ENCODE measurements around the gene KRAS.

The KRAS gene

GRCh38 chr12:25186788-25187402 lies 63.8 kb downstream of the KRAS start:
- no peak for DNase-seq (ENCODE audit: insufficient read length, low spot score)
- no peak for FAIRE-seq
- TF ChIP-seq CTCF (IDR thresholded peaks at IDR 0.05; ENCODE audit: insufficient read depth, missing control alignments): no peak

DNA sequence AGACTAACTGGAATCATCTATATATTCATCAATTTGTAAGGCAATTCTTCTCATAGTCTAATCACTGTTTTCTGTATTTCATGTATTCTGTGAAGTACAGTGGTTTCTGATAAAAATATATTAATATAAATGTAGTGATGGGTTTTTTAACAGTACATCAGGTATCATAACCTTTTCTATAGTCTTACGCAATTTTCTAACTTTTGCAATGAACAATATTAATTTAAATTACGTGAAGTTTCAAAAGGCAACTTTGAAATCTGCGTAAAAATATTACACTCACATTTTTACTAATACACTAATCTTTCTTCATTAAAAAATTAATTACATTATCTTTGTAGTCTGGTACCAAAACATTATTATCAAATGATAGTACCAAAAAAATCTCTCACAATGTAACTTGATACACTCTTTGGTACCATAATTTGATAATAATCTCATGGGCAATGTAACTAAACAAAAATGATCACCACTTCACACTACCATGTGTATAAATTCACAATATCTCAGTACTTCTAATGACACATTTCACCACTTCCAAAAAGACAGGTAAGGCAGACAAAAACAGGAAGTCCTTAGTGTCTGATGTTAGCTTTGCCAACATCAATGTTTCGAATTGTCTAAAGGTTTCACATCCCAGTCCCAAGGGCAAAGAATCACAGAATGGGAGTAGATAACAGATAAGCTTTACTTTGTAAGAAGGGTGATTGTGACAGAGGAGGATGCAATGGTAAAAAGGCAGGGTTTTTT lies 64.5 kb downstream of the KRAS start:
- FAIRE-seq (no peak), DNase-seq (ENCODE audit: insufficient read length, low spot score) (no peak)
- TF ChIP-seq CTCF (IDR thresholded peaks at IDR 0.05; ENCODE audit: insufficient read depth, missing control alignments): no peak

DNA sequence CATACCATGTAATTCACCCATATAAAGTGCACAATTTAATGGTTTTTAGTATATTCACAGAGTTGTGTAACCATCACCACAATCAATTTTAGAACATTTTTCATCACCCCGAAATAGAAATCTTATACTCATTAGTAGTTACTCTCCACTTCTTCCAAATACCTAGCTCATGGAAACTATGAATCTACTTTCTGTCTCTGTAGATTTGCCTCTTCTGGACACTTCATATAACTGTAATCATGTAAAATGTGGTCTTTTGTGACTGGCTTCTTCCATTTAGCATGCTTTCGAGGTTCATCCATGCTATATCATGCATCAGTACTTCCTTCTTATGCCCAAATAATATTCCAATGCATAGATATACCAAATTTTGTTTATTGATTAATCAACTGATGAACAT lies 66.6 kb downstream of the KRAS start:
- DNase-seq (ENCODE audit: insufficient read length, low spot score) (no peak), FAIRE-seq (no peak)
- TF ChIP-seq CTCF (IDR thresholded peaks at IDR 0.05; ENCODE audit: insufficient read depth, missing control alignments): no peak

GRCh38 chr12:25182765-25183164 lies 68.0 kb downstream of the KRAS start:
- TF ChIP-seq CTCF (IDR thresholded peaks at IDR 0.05; ENCODE audit: insufficient read depth, missing control alignments): no peak
- FAIRE-seq: no peak
- DNase-seq (ENCODE audit: insufficient read length, low spot score): no peak

DNA sequence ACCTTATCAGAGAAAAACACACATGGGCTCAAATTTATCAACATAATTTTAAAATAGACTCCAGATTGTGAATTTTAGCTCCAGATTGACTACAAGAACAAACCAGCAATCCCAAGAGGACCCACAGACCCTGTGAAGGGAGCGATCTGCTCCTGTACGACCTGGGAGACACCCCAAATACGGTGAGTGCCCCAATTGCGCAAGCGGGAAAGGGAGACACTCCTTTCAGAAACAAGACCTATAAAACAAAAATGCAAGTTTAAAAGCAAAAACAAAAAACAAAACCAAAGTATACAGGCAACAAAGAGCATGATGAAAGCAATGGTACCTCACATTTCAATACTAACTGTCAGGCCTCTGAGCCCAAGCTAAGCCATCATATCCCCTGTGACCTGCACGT lies 87.9 kb downstream of the KRAS start:
- no peak for TF ChIP-seq CTCF (IDR thresholded peaks at IDR 0.05; ENCODE audit: insufficient read depth, missing control alignments)
- no peak for FAIRE-seq

GRCh38 chr12:25156061-25156460 lies 94.7 kb downstream of the KRAS start:
- no peak for FAIRE-seq
- DNase-seq (ENCODE audit: insufficient read length, low spot score): no peak
- TF ChIP-seq CTCF (IDR thresholded peaks at IDR 0.05; ENCODE audit: insufficient read depth, missing control alignments): no peak

More for the DNA sequence above, 87.9 kb downstream of the KRAS start:
- no peak for DNase-seq (ENCODE audit: insufficient read length, low spot score)

DNA sequence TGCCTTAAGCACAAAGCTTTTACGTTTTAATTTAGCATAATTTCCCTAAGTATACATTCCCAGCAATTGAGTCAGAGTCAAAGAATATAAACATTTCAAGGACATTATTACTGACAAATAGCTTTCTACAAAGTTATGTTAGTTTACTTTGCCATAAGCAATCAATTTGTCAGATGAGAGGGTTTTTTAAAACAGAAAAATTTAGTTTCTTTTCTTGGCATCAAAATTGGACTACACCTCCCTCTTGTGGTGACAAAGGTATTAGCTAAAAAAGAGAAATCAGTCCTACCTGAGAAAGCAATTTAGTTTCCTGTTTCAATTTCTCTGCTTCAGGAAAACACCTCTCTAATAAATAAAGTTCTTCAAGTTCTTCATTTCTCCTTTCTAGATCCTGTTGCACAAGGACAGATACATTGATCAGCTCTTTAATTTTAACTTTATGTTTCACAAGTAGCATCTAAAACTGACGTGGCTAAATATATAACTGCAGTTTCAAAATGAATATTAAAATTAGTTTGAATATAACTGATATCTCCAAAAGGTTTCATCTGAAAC lies 95.6 kb downstream of the KRAS start:
- FAIRE-seq (no peak), DNase-seq (ENCODE audit: insufficient read length, low spot score) (no peak)
- TF ChIP-seq CTCF (IDR thresholded peaks at IDR 0.05; ENCODE audit: insufficient read depth, missing control alignments): peak; percentile 62
